ENCODE data around the gene SEC16B. TPM values are rescaled to one million over a fixed set of nuclear protein-coding genes. Genes with fewer than 3 reads are reported as not detected.

The SEC16B gene
- total and polyA plus RNA-seq, 2 of the 8 experiments (the other 6 are each of a cell fraction or from before 2014, with no cell fraction given), result 0.56 to 0.94 TPM

DNA sequence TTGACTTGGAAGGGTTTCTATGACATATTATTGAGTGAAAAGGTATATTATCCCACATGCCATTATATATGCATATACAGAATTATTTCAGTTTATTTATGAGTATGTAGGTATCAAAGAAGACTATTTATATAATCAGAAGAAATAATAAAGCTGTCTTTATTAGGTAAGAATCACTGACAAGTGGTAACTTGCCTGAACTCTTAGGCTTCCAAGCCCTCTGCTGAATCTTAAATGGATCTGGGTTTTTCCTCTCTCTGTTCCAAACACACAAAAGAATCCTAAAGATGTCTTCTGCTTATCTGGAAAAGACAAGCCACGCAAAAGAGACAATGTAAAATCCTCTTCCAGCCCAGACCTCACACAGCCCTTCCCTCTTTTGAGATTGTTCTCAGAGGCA lies 14.9 kb upstream of the SEC16B start:
- no peak overlapping the region for H3K4me2 ChIP-seq (ENCODE audit: insufficient read depth in 1 of 2, low read depth in 2 of 2, low read length in 2 of 2)
- no peak for TF ChIP-seq SAP30 (IDR thresholded peaks at IDR 0.05; ENCODE audit: insufficient read depth, insufficient replicate concordance, low read length)
- TF ChIP-seq, protein P1, sequence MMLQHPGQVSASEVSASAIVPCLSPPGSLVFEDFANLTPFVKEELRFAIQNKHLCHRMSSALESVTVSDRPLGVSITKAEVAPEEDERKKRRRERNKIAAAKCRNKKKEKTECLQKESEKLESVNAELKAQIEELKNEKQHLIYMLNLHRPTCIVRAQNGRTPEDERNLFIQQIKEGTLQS (IDR thresholded peaks at IDR 0.05; ENCODE audit: insufficient read depth, low read depth, low read length), result no peak
- no peak for TF ChIP-seq SIX5 (IDR thresholded peaks at IDR 0.05; ENCODE audit: low read depth, low read length)
- TF ChIP-seq, protein P2, sequence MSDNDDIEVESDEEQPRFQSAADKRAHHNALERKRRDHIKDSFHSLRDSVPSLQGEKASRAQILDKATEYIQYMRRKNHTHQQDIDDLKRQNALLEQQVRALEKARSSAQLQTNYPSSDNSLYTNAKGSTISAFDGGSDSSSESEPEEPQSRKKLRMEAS (IDR thresholded peaks at IDR 0.05), result no peak
- TF ChIP-seq, protein P3, sequence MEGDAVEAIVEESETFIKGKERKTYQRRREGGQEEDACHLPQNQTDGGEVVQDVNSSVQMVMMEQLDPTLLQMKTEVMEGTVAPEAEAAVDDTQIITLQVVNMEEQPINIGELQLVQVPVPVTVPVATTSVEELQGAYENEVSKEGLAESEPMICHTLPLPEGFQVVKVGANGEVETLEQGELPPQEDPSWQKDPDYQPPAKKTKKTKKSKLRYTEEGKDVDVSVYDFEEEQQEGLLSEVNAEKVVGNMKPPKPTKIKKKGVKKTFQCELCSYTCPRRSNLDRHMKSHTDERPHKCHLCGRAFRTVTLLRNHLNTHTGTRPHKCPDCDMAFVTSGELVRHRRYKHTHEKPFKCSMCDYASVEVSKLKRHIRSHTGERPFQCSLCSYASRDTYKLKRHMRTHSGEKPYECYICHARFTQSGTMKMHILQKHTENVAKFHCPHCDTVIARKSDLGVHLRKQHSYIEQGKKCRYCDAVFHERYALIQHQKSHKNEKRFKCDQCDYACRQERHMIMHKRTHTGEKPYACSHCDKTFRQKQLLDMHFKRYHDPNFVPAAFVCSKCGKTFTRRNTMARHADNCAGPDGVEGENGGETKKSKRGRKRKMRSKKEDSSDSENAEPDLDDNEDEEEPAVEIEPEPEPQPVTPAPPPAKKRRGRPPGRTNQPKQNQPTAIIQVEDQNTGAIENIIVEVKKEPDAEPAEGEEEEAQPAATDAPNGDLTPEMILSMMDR (IDR thresholded peaks at IDR 0.05; ENCODE audit: control extremely low read depth in 1 of 3, insufficient read depth in 1 of 3, low read depth in 1 of 3, low read length in 3 of 3), result no peak
- no peak for TF ChIP-seq SP1 (IDR thresholded peaks at IDR 0.05; ENCODE audit: low read depth, low read length)
- no peak for TF ChIP-seq RBBP5 (IDR thresholded peaks at IDR 0.05; ENCODE audit: borderline replicate concordance, low read depth, low read length)
- no peak for TF ChIP-seq MAFK (IDR thresholded peaks at IDR 0.05; ENCODE audit: low read depth, low read length)
- no peak for TF ChIP-seq ZNF274 (IDR thresholded peaks at IDR 0.05; ENCODE audit: borderline replicate concordance, extremely low read depth, low read length)
- no peak for TF ChIP-seq RXRA (IDR thresholded peaks at IDR 0.05; ENCODE audit: insufficient read depth, low read depth, low read length)
- CTCF ChIA-PET (ENCODE audit: partially characterized antibody), result interaction anchor here (2.6 to 2.7 kb wide), 2 partner anchors 10 to 37 kb away, joined by 6 to 9 read pairs; no protein-coding TSS in a partner anchor

More for the DNA sequence above, 14.9 kb upstream of the SEC16B start:
- H3K36me3 ChIP-seq (ENCODE audit: control insufficient read depth in 2 of 4, insufficient read depth in 4 of 4, low read length in 3 of 4), result no peaks in the 10 kb centered on the region
- no peak overlapping the region for H3K4me3 ChIP-seq (ENCODE audit: extremely low read depth in 1 of 4, insufficient read depth in 2 of 4, low read depth in 3 of 4, low read length in 4 of 4)
- no peak overlapping the region for H3K4ac ChIP-seq (replicated peaks; ENCODE audit: insufficient read length, low read depth, low read length)
- no peak overlapping the region for H2AK5ac ChIP-seq (ENCODE audit: low read depth, low read length)
- H4K5ac ChIP-seq (ENCODE audit: insufficient read length, low read depth, low read length), result no peak overlapping the region
- FAIRE-seq (no peak), DNase-seq (ENCODE audit: low read depth in 1 of 2, low spot score in 2 of 2) (no peak)
- no peak overlapping the region for H2BK20ac ChIP-seq (ENCODE audit: low read length)
- H3K9me3 ChIP-seq (ENCODE audit: insufficient read depth in 2 of 2, low read depth in 1 of 2, low read length in 1 of 2), result no peaks in the 10 kb centered on the region
- H3K27ac ChIP-seq (ENCODE audit: low read depth, low read length), result no peak overlapping the region
- H2BK12ac ChIP-seq (ENCODE audit: low read depth, low read length), result no peak overlapping the region
- H3K9ac ChIP-seq (replicated peaks in 1 of 4; ENCODE audit: extremely low read depth in 1 of 4, low read depth in 3 of 4, low read length in 3 of 4), result no peak overlapping the region
- WGBS, 2 experiments (ENCODE audit: extremely low coverage in 1 of 2, insufficient coverage in 1 of 2, insufficient read length in 1 of 2, insufficient replicate concordance in 2 of 2, low coverage in 1 of 2, low lambda C conversion rate in 2 of 2, missing lambda C conversion rate in 1 of 2), result 94% methylated on average over 1 of the region's 1 CpG; no CpG with 5 or more reads in 1 of the 2 experiments
- no peaks in the 10 kb centered on the region for H3K27me3 ChIP-seq (replicated peaks in 1 of 4; ENCODE audit: control insufficient read depth in 3 of 4, extremely low read depth in 1 of 4, insufficient read depth in 3 of 4, low read length in 3 of 4)
- peaks cover 0 to 2% (median 0%) of the 10 kb centered on the region in 4 experiments; a peak in 1 of 7 replicates for H3K4me1 ChIP-seq (replicated peaks in 1 of 4; ENCODE audit: control insufficient read depth in 3 of 4, insufficient read depth in 4 of 4, low read length in 3 of 4)
- H2BK5ac ChIP-seq (ENCODE audit: low read depth, low read length), result no peak overlapping the region
- no peak overlapping the region for H3K18ac ChIP-seq (ENCODE audit: extremely low read depth, low read length)
- no peak overlapping the region for H3K14ac ChIP-seq (ENCODE audit: insufficient read length)
- no peak overlapping the region for H4K8ac ChIP-seq (ENCODE audit: extremely low read depth, insufficient read depth, low read length)
- H2AFZ ChIP-seq (ENCODE audit: low read length), result no peak overlapping the region
- H3K79me1 ChIP-seq (ENCODE audit: low read depth, low read length), result no peaks in the 10 kb centered on the region
- no peak overlapping the region for H3K23ac ChIP-seq (ENCODE audit: insufficient read length)
- POLR2A ChIA-PET (ENCODE audit: partially characterized antibody), result interaction anchor here (0.6 kb wide), 1 partner anchor 73 kb away, joined by 3 read pairs; no protein-coding TSS in a partner anchor
- no peak overlapping the region for H4K91ac ChIP-seq (replicated peaks; ENCODE audit: insufficient read length, low read length)
- H3K79me2 ChIP-seq (ENCODE audit: control insufficient read depth in 1 of 2, insufficient read depth in 2 of 2, low read length in 2 of 2), result no peaks in the 10 kb centered on the region
- no peak overlapping the region for H3K56ac ChIP-seq (replicated peaks; ENCODE audit: insufficient read length, low read depth, low read length)
- no peak overlapping the region for H2BK15ac ChIP-seq (ENCODE audit: low read length)
- H2BK120ac ChIP-seq (replicated peaks; ENCODE audit: low read depth, low read length), result no peak overlapping the region
- no peaks in the 10 kb centered on the region for H4K20me1 ChIP-seq (replicated peaks in 1 of 2; ENCODE audit: control insufficient read depth in 1 of 2, insufficient read depth in 2 of 2, low read length in 2 of 2)
- no peaks in the 10 kb centered on the region for H3K23me2 ChIP-seq (ENCODE audit: low read depth, low read length)

Measured in H1 (cell line).